ENCODE measurements around the gene TRIM71. TPM values are rescaled to one million over a fixed set of nuclear protein-coding genes. Genes with fewer than 3 reads are reported as not detected.

TRIM71 gene
- total RNA-seq, 1 experiment from 2014 or later: 0.17 TPM

- TF ChIP-seq REST (IDR thresholded peaks at IDR 0.05; ENCODE audit: low read depth): no peak
- TF ChIP-seq MAX (IDR thresholded peaks at IDR 0.05): no peak
Observed at GRCh38 chr3:32843510-32844321, 25.9 kb downstream of the TRIM71 start (continued).

GRCh38 chr3:32844322-32844654 is 26.5 kb downstream of the TRIM71 start:
- H3K36me3 ChIP-seq (ENCODE audit: control insufficient read depth in 1 of 2, insufficient read depth in 2 of 2, low read length in 2 of 2): no peaks in the 10 kb centered on the region
- H3K79me2 ChIP-seq (ENCODE audit: insufficient read depth, low read length): no peaks in the 10 kb centered on the region
- no peak overlapping the region for H3K4me2 ChIP-seq (ENCODE audit: low read length)
- no peak for DNase-seq (ENCODE audit: low read depth, low spot score)
- H3K9me3 ChIP-seq (ENCODE audit: control insufficient read depth in 1 of 2, insufficient read depth in 1 of 2, low read depth in 1 of 2, low read length in 2 of 2): no peaks in the 10 kb centered on the region
- no peak for ATAC-seq
- H4K20me1 ChIP-seq (ENCODE audit: insufficient read depth): no peaks in the 10 kb centered on the region
- H3K4me1 ChIP-seq (ENCODE audit: control insufficient read depth in 1 of 2, insufficient read depth in 2 of 2, low read length in 2 of 2): no peaks in the 10 kb centered on the region
- intact Hi-C loops (cut with micrococcal nuclease): no loop called here
- no peaks in the 10 kb centered on the region for H3K27me3 ChIP-seq (ENCODE audit: insufficient read depth, low read length)
- no peak overlapping the region for H3K4me3 ChIP-seq (replicated peaks in 1 of 2; ENCODE audit: low read depth in 1 of 2, low read length in 2 of 2)
- no peak overlapping the region for H2AFZ ChIP-seq (ENCODE audit: low read depth, low read length, poor library complexity, severe bottlenecking)
- H3K27ac ChIP-seq (ENCODE audit: low read depth, low read length): no peak overlapping the region
- RAD21 ChIA-PET (ENCODE audit: low non-redundant PET in 1 of 2, low total read pairs in 2 of 2, uncharacterized antibody in 2 of 2, unreplicated experiment in 2 of 2): no interaction called here
- no TSS peak for BruUV-seq (replicated peaks)
- POLR2A ChIA-PET: interaction anchor here (0.7 kb wide), 1 partner anchor 384 kb away, joined by 3 read pairs; no protein-coding TSS in a partner anchor
- H3K9me2 ChIP-seq (ENCODE audit: insufficient read depth): no peaks in the 10 kb centered on the region
- CTCF ChIA-PET: no interaction called here
- no peak overlapping the region for H3K9ac ChIP-seq (ENCODE audit: low read length)
- no peak for TF ChIP-seq SIN3A (IDR thresholded peaks at IDR 0.05; ENCODE audit: low read depth)
- no peak for TF ChIP-seq ELF1 (IDR thresholded peaks at IDR 0.05; ENCODE audit: borderline replicate concordance, low read depth)
- TF ChIP-seq FOSL1 (IDR thresholded peaks at IDR 0.05; ENCODE audit: low read depth): no peak
- TF ChIP-seq TCF7L2 (IDR thresholded peaks at IDR 0.05; ENCODE audit: borderline replicate concordance, extremely low read depth, insufficient read depth, insufficient read length): no peak
- no peak for TF ChIP-seq CEBPB (IDR thresholded peaks at IDR 0.05; ENCODE audit: low read depth)
- no peak for TF ChIP-seq CTCF (IDR thresholded peaks at IDR 0.05 in 2 of 3, conservative IDR thresholded peaks at IDR 0.05 in 1 of 3; ENCODE audit: borderline replicate concordance in 1 of 3, insufficient read depth in 1 of 3, low read depth in 2 of 3, low read length in 2 of 3)

All from HCT116 (cell line).